Gastroesophageal sphincter (tissue), 3 donors: ENCODE data around the gene LRP1B.

Source experiments
- POLR2A ChIP-seq, 2 donors: fragments of 450-650 bp; IDR thresholded peaks; one replicate each; pipeline ENCODE4 v1.6.1; 2017; ENCODE audit warnings: antibody characterized with exemption in 2 of 2, mild to moderate bottlenecking in 2 of 2, moderate library complexity in 1 of 2
- POLR2AphosphoS5 ChIP-seq: sonication (generic); formaldehyde crosslinking; IDR thresholded peaks from one replicate; pipeline ENCODE4 v1.6.1; 2017; ENCODE audit warnings: antibody characterized with exemption
- TF ChIP-seq, protein P1 (sequence below), 4 experiments: fragments of 200-600 bp in 2 of 4; fragments of 450-650 bp in 2 of 4; sonication (generic) in 1 of 4; IDR thresholded peaks; one replicate each; pipeline ENCODE4 v1.5.1; 2017 to 2019; ENCODE audit warnings: antibody characterized with exemption in 4 of 4, mild to moderate bottlenecking in 2 of 4, moderate library complexity in 2 of 4

DNA sequence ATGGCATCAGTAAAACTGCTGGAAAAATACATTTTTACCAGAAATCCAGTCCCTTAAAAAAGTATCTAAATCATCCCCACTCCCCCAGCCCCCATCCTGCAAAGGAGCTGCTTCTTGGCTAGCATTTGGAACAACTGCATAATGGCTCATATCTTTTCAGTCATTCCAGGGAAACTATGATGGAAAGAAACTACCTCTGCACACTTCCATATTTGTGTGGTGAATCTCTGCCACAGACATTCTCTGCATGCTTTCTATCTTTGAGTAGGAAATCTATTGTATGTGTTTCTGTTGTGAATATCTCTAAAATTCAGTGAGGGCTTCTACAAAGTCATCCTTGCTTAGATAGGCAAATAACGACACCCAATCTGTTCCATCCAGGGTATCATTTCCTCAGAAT, 632.3 kb downstream of the LRP1B start:
- TF ChIP-seq, protein P1, sequence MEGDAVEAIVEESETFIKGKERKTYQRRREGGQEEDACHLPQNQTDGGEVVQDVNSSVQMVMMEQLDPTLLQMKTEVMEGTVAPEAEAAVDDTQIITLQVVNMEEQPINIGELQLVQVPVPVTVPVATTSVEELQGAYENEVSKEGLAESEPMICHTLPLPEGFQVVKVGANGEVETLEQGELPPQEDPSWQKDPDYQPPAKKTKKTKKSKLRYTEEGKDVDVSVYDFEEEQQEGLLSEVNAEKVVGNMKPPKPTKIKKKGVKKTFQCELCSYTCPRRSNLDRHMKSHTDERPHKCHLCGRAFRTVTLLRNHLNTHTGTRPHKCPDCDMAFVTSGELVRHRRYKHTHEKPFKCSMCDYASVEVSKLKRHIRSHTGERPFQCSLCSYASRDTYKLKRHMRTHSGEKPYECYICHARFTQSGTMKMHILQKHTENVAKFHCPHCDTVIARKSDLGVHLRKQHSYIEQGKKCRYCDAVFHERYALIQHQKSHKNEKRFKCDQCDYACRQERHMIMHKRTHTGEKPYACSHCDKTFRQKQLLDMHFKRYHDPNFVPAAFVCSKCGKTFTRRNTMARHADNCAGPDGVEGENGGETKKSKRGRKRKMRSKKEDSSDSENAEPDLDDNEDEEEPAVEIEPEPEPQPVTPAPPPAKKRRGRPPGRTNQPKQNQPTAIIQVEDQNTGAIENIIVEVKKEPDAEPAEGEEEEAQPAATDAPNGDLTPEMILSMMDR (IDR thresholded peaks at IDR 0.05), result no peak
- TF ChIP-seq POLR2AphosphoS5, result no peak
- TF ChIP-seq POLR2A (IDR thresholded peaks at IDR 0.05), result no peak
